ENCODE results near the gene PWP1. TPM values are rescaled to one million over a fixed set of nuclear protein-coding genes. Genes with fewer than 3 reads are reported as not detected.

PWP1 gene
- polyA plus RNA-seq (ENCODE audit: insufficient read length in 4 of 4): 10 to 100 TPM; 50.8 to 59.5 (median 54.9) TPM

GRCh38 chr12:107685360-107686248 lies at the start of gene PWP1:
PWP1 (plus strand) TSS chr12:107685799; CDS start chr12:107685900, 101 bp downstream.
- peak; percentile 88 to 94 (median 92) for DNase-seq (ENCODE audit: low read depth in 4 of 4, low spot score in 3 of 4)

DNA sequence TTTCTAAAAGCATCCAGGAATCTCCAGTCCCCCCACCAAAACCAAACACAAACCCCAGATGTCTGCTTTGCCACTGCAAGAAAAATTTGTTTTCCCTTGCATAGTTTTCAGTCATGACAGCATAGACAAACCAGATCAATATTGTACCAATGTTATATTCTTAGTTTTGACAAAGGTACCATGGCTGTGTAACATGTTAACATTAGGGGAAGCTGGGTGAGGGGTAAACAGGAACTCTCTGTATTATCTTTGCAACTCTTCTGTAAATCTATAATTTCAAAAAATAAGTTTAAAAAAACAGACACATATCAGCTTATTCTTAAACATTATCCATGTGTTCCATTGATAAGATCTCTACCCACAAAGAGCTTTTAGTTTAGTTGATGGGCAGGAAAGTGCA lies 44.4 kb upstream of the PWP1 start:
- DNase-seq (ENCODE audit: low read depth in 4 of 4, low spot score in 3 of 4): no peak

- DNase-seq (ENCODE audit: low read depth in 4 of 4, low spot score in 3 of 4): no peak
These were observed 43.4 kb upstream of the PWP1 start for GRCh38 chr12:107642240-107642639.

DNA sequence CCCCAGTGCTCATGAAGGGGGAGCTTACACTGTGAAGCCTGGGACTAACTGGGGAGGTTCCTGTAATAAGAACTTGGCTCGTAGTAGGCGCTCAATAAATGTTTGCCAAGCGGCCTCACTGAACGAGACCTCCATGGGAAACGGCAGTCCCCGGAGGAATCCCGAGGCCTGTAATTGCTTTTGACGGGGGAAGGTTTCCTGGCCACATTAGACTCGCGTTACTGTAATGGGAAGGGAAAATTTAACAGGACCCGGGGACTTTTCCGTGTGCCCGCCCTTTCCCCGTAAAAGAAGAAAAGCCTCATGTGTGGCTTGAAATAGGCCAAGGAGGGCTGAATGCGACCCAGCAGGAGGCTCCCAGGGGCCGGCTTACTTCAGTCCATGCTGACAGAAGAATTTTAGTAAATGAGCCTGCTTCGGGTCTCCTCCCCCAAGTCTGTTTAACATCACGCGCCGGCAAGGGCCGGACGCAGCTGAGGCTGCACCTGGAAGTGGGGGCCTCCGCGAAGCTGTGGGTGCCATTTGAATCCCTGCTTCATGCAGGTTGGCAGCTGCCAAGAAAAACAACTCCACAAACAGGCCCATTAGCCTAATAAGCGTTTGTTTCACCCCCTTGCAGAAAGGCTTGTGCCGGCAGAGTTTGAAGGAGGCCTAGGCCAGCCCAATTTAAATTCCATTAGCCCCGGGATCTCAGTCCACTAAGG lies 39.8 kb upstream of the PWP1 start:
- no peak for DNase-seq (ENCODE audit: low read depth in 4 of 4, low spot score in 3 of 4)

DNA sequence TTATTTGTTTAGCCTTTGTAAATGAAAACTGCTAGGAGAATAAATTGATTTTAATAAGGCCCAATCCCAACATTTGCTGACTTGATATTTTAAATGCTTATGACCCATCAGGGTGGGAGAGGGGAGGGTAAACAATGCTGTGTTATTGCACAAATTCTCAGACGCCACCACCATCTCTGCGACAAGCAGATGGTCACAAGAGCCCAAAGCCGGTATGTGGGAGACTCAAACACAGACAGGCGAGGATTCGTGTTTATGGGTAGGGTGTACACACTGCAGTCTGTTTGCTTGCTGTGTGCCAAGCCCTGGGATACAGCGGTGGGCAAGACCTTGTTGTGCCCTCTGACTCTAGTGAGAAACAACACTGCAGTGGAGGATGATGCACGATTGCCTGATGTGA lies 39.2 kb upstream of the PWP1 start:
- DNase-seq (ENCODE audit: low read depth in 4 of 4, low spot score in 3 of 4): no peak

DNA sequence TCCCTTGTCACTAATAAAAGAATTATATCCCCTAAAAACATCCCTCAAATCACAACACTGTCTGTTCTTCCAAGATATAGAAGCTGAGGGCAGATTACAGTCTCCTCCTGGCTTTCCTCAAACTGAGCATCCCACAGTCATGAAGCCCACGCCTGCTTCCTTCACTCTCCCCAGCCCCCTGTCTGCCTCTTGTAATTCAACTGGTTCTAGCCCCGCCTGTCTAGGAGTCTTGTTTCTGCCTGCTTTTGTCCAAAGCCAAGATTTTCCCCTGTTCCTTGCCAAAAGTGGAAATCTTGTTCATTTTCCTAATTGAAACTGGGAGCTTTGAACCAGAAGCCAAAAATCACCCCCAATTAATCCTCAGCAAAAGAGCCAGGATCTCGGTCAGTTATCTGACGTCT lies 35.9 kb upstream of the PWP1 start:
- DNase-seq (ENCODE audit: low read depth in 4 of 4, low spot score in 3 of 4): peak in 1 of 4 donors; percentile 35

- no peak for DNase-seq (ENCODE audit: low read depth in 4 of 4, low spot score in 3 of 4)
These were observed 34.6 kb upstream of the PWP1 start for GRCh38 chr12:107650977-107651376.

- DNase-seq (ENCODE audit: low read depth in 4 of 4, low spot score in 3 of 4): no peak
These were observed 33.8 kb upstream of the PWP1 start for GRCh38 chr12:107651571-107652449.

- DNase-seq (ENCODE audit: low read depth in 4 of 4, low spot score in 3 of 4): no peak
These were observed 32.1 kb upstream of the PWP1 start for GRCh38 chr12:107653519-107653918.

- no peak for DNase-seq (ENCODE audit: low read depth in 4 of 4, low spot score in 3 of 4)
These were observed 30.7 kb upstream of the PWP1 start for GRCh38 chr12:107654873-107655272.

- DNase-seq (ENCODE audit: low read depth in 4 of 4, low spot score in 3 of 4): no peak
These were observed 30.1 kb upstream of the PWP1 start for GRCh38 chr12:107655281-107656065.

DNA sequence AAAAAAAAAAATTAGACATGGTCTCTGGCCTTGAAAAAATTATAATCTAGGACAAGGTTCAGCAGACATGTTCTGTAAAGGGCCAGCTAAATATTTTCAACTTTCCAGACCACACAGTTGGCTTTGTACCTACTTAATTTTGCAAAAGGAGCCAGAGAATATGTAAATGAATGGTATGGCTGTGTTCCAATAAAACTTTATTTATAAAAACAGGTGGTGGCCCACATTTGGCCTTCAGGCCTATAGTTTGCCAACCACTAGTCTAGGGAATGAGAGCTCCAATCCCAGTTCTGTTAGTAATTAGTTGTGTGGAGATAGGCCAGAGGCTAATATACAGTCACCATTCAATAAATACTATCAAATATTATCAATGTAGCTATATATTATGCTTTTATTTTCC lies 29.3 kb upstream of the PWP1 start:
- no peak for DNase-seq (ENCODE audit: low read depth in 4 of 4, low spot score in 3 of 4)

- no peak for DNase-seq (ENCODE audit: low read depth in 4 of 4, low spot score in 3 of 4)
These were observed 28.5 kb upstream of the PWP1 start for GRCh38 chr12:107657133-107657532.

- DNase-seq (ENCODE audit: low read depth in 4 of 4, low spot score in 3 of 4): no peak
These were observed 28.0 kb upstream of the PWP1 start for GRCh38 chr12:107657621-107658020.

- DNase-seq (ENCODE audit: low read depth in 4 of 4, low spot score in 3 of 4): no peak
These were observed 25.4 kb upstream of the PWP1 start for GRCh38 chr12:107660235-107660634.

DNA sequence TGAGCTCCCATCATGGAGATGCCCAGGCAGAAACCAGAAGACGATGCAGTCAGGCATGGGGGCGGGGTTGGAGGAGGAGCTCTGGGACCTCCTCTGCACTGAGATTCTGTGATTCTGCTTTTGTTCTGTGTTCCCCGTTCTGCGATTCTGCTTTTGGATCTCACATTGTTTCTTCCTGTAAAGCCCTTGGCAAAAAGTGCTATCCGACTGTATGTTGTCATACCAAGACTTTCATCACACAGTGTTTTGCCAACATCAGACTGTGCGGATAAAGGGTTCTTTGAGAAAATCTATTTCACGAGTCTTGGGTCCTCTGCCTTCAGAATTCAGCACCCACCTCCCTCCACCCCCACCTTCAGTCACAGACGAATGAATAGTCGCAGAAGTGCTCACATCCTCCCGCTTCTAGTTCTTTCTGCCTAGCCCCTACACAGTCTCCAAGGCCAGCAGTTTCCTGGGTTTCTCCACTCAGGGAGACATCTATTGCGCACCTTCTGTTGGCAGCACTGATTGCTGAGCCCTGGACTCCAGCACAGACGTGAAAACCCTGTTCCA lies 24.7 kb upstream of the PWP1 start:
- DNase-seq (ENCODE audit: low read depth in 4 of 4, low spot score in 3 of 4): no peak

- DNase-seq (ENCODE audit: low read depth in 4 of 4, low spot score in 3 of 4): no peak
These were observed 23.8 kb upstream of the PWP1 start for GRCh38 chr12:107661830-107662229.

GRCh38 chr12:107662484-107662883 lies 23.1 kb upstream of the PWP1 start:
- no peak for DNase-seq (ENCODE audit: low read depth in 4 of 4, low spot score in 3 of 4)

- DNase-seq (ENCODE audit: low read depth in 4 of 4, low spot score in 3 of 4): no peak
These were observed 22.3 kb upstream of the PWP1 start for GRCh38 chr12:107663277-107663676.

DNA sequence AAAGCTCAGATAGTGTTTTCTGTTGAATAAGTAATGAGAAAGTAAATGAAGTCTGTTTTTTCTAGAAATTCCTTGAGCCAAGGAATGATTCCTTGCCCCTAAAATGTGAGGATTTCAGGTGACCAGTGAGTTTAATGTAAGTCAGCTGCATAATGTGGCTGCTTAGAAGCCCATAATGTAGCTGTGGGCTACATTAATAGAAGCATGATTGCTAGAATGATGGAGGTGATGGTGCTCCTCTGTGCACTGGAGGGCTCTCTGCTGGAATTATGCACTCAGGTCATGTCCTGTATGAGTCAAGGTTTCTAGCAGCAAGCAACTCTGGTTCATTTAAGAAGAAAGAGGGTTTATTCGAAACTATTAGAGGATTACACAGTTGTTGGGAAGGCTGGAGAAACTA lies 19.6 kb upstream of the PWP1 start:
- DNase-seq (ENCODE audit: low read depth in 4 of 4, low spot score in 3 of 4): no peak
